DND-41 (cell line): ENCODE measurements around the gene FAM53B.

Experiments used
- CTCF ChIP-seq: IDR thresholded peaks from 2 replicates; pipeline ENCODE4 v1.5.1; 2012; ENCODE audit warnings: borderline replicate concordance, low read length, moderate library complexity, mild to moderate bottlenecking; ENCODE audit not compliant: poor library complexity, severe bottlenecking; ENCODE audit errors: extremely low read depth
- EZH2 ChIP-seq: IDR thresholded peaks from 3 replicates; pipeline ENCODE4 v1.6.1; 2012; ENCODE audit warnings: borderline replicate concordance, low read depth, mild to moderate bottlenecking, moderate library complexity, low read length, inconsistent platforms; ENCODE audit not compliant: severe bottlenecking

GRCh38 chr10:124693801-124694416 is 50.3 kb downstream of the FAM53B start:
- TF ChIP-seq CTCF (no peak), EZH2 (no peak)
